ENCODE data around the gene EHBP1L1. TPM values are rescaled to one million over a fixed set of nuclear protein-coding genes. Genes with fewer than 3 reads are reported as not detected.

The EHBP1L1 gene
- total RNA-seq, 2 experiments from 2014 or later = 94.0 to 99.4 TPM

DNA sequence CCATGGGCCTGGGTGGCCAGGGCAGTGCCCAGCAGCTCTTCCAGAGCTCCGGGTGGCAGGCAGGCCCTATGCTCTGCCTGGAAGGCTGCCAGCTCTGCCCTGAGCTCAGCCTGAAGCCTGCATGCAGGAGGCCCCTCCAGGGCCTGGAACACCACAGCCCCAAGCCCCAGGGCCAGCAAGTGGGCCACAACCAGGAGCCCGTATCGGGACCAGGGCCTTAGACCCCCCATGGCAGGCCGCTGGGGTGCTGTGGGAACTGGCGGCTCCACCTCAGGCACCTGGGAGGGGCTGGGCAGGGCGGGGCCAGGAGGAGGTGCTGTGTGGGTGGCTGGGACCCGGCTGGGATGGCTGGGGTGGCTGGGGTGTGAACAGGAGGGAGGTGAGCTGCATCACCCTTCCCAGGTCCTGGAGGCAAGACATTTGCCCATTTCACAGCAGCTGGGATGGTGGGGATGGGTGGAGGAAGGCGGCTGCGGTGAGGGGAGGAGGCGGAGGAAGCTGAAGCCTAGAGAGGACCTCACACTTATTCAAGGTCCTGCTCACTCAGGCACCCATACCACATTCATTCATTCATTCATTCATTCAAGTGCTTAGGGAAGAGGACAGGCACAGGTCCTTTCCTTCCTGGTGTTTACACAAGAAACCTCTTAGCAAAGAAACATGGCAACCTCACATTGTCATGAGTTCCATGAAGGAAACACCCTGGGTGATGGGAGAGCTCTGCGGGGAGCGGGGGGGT is 19.9 kb downstream of the EHBP1L1 start, which contains the start of gene KCNK7:
TSS of gene KCNK7 (minus strand) at position 258 of the 739 bp plus-strand sequence. CDS start at position 230, 28 bp downstream.
- Mint-ChIP-seq H3K27me3 (no peaks in the 10 kb centered on the region), H3K4me3 (no peak within 1 kb of the TSS), H3K36me3 (ENCODE audit: low read depth) (peaks cover 5% of the 10 kb centered on the region), H3K9me3 (no peaks in the 10 kb centered on the region), H3K4me1 (ENCODE audit: low read depth) (peaks cover 12% of the 10 kb centered on the region), H3K27ac (peak within 1 kb of the TSS; percentile 25)
- ATAC-seq (peak; percentile 26), DNase-seq (no peak)
- intact Hi-C loops (cut with micrococcal nuclease) = loop anchor here (2.0 kb wide), 1 partner anchor 13 kb away; no protein-coding TSS in a partner anchor
- TF ChIP-seq, protein P1, sequence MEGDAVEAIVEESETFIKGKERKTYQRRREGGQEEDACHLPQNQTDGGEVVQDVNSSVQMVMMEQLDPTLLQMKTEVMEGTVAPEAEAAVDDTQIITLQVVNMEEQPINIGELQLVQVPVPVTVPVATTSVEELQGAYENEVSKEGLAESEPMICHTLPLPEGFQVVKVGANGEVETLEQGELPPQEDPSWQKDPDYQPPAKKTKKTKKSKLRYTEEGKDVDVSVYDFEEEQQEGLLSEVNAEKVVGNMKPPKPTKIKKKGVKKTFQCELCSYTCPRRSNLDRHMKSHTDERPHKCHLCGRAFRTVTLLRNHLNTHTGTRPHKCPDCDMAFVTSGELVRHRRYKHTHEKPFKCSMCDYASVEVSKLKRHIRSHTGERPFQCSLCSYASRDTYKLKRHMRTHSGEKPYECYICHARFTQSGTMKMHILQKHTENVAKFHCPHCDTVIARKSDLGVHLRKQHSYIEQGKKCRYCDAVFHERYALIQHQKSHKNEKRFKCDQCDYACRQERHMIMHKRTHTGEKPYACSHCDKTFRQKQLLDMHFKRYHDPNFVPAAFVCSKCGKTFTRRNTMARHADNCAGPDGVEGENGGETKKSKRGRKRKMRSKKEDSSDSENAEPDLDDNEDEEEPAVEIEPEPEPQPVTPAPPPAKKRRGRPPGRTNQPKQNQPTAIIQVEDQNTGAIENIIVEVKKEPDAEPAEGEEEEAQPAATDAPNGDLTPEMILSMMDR (IDR thresholded peaks at IDR 0.05) = no peak
- ChIA-PET CTCF (interaction anchor here (1.6 to 5.3 kb wide), 5 partner anchors 10 to 56 kb away, joined by 5 to 47 read pairs (median 12); partner anchors contain the start of gene MAP3K11), POLR2A (interaction anchor here (0.6 to 5.7 kb wide), 9 partner anchors 9 to 464 kb away, joined by 3 to 39 read pairs (median 4); partner anchors contain the start of genes EHBP1L1, MAP3K11 and PCNX3)

DNA sequence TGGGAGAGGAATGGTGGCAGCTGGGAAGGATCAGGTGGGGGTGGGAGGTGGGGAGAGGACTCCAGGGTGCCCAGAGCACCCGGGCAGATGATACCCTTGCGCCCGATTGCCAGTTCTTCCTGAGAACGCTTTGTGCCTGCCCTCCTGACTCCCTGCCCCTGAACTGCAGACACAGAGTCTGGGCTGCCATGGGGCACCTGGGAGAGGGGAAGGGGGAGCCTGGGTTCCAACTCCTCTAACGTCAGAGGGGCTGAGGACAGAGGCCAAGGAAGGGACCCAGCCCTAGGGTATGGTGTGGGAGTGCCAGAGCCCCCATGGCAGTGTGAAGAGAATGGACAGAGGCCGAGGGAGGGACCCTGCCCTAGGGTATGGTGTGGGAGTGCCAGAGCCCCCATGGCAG is 20.7 kb downstream of the EHBP1L1 start:
- Mint-ChIP-seq H3K4me1 (ENCODE audit: low read depth) (peaks cover 12% of the 10 kb centered on the region), H3K36me3 (ENCODE audit: low read depth) (peaks cover 5% of the 10 kb centered on the region), H3K9me3 (no peaks in the 10 kb centered on the region), H3K27me3 (no peaks in the 10 kb centered on the region), H3K27ac (no peak overlapping the region), H3K4me3 (no peak overlapping the region)
- intact Hi-C loops (cut with micrococcal nuclease) = no loop called here
- ATAC-seq = no peak
- CTCF ChIA-PET = interaction anchor here (1.6 to 5.3 kb wide), 4 partner anchors 9 to 56 kb away, joined by 5 to 47 read pairs (median 6); partner anchors contain the start of gene MAP3K11
- POLR2A ChIA-PET = interaction anchor here (0.6 to 5.7 kb wide), 5 partner anchors 9 to 463 kb away, joined by 3 to 39 read pairs (median 8); partner anchors contain the start of genes EHBP1L1 and MAP3K11
- DNase-seq = no peak
- TF ChIP-seq, protein P1 (IDR thresholded peaks at IDR 0.05) = no peak

DNA sequence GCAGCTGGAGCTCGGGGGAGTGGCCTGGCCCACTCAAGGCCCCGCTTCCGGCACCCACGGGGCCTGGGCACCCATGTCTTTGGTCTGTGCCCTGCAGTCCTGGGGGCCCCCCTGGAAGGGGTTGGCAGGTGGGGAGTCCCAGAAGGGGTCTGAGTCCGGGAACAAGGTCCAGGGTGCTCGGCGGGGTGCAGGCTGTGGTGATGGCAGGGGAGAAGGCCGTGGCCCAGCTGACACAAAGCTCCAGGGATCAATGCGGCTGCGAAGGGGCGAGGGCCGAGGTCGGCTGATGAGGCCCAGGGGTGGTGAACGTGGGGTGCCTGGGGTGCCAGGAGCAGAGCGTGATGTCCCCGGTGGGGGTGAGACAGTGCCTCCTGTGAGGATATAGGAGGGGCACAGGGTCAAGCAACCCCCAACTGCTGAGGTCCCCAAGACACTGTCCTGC is 22.4 kb downstream of the EHBP1L1 start:
- POLR2A ChIA-PET = interaction anchor here (1.5 kb wide), 1 partner anchor 11 kb away, joined by 4 read pairs; no protein-coding TSS in a partner anchor
- no peak for ATAC-seq
- Mint-ChIP-seq H3K4me1 (ENCODE audit: low read depth) (peaks cover 12% of the 10 kb centered on the region), H3K36me3 (ENCODE audit: low read depth) (peaks cover 4% of the 10 kb centered on the region), H3K9me3 (no peaks in the 10 kb centered on the region), H3K4me3 (no peak overlapping the region), H3K27me3 (no peaks in the 10 kb centered on the region), H3K27ac (no peak overlapping the region)
- CTCF ChIA-PET = interaction anchor here (1.3 to 1.7 kb wide), 3 partner anchors 10 to 268 kb away, joined by 3 to 5 read pairs (median 4); partner anchors contain the start of gene FAM89B
- DNase-seq = no peak
- TF ChIP-seq, protein P1 (IDR thresholded peaks at IDR 0.05) = no peak
- intact Hi-C loops (cut with micrococcal nuclease) = no loop called here

DNA sequence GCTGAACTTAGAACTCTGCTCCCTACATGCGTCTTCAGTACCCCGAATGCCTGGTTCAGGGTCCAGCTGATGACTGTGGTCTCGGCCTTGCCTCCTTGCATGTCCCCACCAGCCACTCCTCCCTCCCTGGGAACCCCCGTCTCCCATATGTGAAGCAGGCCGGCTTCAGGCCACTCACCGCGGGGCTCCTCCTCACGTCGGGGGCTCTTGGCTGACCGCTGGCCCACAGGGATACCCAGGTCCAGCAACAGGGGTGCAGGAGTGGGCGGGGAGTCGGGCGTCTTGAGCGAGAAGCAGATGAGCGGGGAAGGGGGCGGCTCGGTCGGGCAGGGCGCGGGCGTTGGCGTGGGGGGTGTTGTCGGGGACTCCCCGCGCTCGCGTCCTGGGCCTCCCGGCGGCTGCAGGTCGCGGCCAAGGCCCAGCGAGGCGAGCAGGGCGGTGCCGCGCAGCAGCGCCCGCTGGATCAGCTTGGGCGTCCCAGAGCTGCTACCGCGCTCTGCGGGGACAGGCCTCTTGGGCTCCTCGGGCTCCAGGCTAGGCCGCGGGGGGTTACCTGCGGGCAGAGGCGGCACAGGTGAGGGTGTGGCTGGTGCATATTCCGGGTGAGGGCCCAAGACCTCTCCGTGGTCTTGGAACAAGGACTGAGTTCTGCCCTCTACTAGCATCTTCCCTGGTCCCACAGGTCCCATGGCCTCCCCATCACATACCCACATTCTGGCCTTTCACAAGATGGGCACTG is 23.5 kb downstream of the EHBP1L1 start:
- Mint-ChIP-seq H3K4me1 (ENCODE audit: low read depth) (peaks cover 12% of the 10 kb centered on the region), H3K9me3 (no peaks in the 10 kb centered on the region), H3K27me3 (no peaks in the 10 kb centered on the region), H3K36me3 (ENCODE audit: low read depth) (peaks cover 5% of the 10 kb centered on the region), H3K4me3 (no peak overlapping the region), H3K27ac (no peak overlapping the region)
- DNase-seq (no peak), ATAC-seq (no peak)
- ChIA-PET CTCF (no interaction called here), POLR2A (interaction anchor here (0.6 to 1.5 kb wide), 3 partner anchors 10 to 61 kb away, joined by 3 to 4 read pairs (median 3); partner anchors contain the start of gene FAM89B)
- TF ChIP-seq, protein P1 (IDR thresholded peaks at IDR 0.05) = no peak
- intact Hi-C loops (cut with micrococcal nuclease) = no loop called here

All from activated CD8-positive, alpha-beta T cell treated with anti-CD3 and anti-CD28 coated beads for 36 hours (primary cell).